Stimulated activated CD8-positive, alpha-beta memory T cell treated with anti-CD3 and anti-CD28 coated beads, Interleukin-15, amount 100 ng/mL, for 1 hour (primary cell): Measurements from ENCODE around the gene TMEM266.
"Not testable (repeated sequence)": the region's sequence is repeated elsewhere in the genome, so short reads cannot be mapped to it uniquely, and the experiment has no call there.

Source experiments
- DNase-seq: peaks from one replicate; pipeline ENCODE4 v3.0.0-alpha.2; 2020; ENCODE audit warnings: low read depth

TMEM266 gene, protein sequence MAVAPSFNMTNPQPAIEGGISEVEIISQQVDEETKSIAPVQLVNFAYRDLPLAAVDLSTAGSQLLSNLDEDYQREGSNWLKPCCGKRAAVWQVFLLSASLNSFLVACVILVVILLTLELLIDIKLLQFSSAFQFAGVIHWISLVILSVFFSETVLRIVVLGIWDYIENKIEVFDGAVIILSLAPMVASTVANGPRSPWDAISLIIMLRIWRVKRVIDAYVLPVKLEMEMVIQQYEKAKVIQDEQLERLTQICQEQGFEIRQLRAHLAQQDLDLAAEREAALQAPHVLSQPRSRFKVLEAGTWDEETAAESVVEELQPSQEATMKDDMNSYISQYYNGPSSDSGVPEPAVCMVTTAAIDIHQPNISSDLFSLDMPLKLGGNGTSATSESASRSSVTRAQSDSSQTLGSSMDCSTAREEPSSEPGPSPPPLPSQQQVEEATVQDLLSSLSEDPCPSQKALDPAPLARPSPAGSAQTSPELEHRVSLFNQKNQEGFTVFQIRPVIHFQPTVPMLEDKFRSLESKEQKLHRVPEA

DNA sequence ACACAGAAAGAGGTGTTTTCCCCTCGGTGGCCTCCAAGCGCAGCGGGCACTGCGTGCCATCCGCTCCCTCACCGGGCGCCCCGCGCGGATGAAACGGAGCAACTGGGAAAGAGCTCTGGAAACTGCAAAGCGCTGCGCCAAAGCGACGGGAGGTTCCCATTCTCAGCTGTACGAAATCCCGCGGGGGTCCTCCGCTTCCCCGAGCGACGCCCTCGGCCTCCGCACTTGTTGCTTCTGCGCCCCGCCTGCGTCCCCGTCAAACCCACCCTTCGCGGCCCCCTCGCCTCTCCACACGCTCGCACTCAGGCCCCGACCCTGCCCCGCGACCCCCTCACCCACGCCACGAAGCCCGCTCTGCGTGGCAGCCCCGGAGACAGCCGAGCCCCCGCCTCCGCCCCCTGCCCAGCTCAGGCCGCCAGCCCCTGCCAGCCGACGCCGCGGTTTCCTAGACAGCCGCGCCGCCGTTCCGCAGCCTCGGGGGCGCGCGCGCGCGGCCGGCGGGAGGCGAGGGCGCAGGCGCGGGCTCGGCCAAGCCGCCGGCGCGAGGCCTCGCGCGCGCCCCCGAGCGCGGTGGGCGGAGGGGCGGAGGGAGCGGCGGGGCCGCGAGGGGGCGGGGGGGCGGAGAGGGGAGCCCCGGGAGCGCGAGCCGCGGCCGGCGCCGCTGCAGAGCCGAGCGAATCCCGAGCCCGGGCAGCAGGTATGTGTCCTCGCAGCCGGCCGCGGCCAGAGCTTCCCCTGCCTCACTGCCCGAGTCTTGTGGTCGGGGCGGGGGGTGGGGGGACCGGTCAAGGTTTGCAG, at the start of gene TMEM266:
TMEM266 (plus strand) TSS at position 666 of the 798 bp plus-strand sequence. CDS start 74,279 bp downstream, outside the sequence.
- no peak for DNase-seq

DNA sequence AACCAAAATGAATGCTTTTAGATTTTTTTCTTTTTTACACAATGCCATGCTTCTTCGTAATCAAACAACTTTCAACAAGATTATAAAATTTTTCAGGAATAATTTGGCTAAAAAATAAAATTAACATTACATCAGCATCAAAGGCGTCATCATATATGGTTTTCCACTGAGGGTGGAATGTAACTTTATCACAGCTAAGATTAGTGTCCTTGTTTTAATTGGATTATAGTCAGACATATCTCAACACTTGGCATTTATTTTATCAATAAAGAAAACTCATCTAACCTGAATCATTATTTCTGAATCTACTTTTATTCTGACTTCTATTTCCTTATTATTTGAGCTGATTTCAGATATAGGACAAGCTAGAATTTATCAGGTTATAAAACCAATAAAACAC, 49.2 kb upstream of the TMEM266 start:
- no peak for DNase-seq

DNA sequence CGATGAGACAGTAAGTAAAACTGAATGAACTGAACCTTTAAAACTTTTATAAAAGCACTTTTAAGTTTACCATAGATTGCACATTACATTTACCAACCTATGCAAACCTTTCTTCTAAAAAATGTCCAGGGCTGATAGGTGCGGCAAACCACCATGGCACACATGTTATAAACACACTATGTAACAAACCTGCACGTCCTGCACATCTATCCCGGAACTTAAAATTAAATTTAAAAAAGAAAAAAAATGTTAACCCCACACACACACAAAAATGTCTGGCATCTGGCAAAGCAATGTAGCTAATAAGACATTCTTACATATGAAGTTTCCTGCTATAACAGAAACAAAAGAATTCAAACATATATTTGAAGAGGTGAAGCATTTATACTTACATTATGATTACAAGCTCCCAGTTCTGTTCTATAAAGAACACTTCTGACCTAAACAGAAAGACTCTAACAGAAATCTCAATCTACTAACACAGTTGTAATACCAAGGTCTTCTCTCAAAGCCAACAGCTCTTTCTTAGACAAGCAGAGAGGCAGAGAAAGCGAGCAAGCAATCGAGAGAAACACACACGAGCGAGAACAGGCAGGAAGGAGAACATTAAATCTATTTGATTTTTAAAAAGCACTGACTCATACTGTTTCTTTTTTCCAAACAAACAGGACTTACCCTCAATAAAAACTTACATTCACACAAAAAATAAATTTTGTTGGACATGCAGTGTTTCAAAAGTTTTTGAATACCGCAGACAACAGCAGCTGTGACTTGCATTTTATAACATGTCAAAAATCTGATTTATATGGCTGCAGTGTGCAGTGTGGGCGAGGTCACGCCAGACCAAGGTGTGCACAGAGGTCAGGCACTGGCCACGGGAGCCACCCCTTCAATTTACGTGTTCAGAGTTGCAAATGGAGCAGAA, 47.9 kb upstream of the TMEM266 start, which contains the start of gene NRG4:
NRG4 (minus strand) TSS at position 798 of the 925 bp plus-strand sequence. CDS start 1,194 bp downstream, outside the sequence.
- DNase-seq = no peak

DNA sequence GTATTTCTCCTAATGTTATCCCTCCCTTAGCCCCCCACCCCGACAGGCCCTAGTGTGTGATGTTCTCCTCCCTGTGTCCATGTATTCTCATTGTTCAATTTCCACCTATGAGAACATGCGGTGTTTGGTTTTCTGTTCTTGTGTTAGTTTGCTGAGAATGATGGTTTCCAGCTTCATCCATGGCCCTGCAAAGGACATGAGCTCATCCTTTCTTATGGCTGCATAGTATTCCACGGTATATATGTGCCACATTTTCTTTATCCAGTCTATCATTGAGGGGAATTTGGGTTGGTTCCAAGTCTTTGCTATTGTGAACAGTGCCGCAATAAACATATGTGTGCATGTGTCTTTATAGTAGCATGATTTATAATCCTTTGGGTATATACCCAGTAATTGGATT, 46.3 kb upstream of the TMEM266 start:
- not testable (repeated sequence) for DNase-seq

DNA sequence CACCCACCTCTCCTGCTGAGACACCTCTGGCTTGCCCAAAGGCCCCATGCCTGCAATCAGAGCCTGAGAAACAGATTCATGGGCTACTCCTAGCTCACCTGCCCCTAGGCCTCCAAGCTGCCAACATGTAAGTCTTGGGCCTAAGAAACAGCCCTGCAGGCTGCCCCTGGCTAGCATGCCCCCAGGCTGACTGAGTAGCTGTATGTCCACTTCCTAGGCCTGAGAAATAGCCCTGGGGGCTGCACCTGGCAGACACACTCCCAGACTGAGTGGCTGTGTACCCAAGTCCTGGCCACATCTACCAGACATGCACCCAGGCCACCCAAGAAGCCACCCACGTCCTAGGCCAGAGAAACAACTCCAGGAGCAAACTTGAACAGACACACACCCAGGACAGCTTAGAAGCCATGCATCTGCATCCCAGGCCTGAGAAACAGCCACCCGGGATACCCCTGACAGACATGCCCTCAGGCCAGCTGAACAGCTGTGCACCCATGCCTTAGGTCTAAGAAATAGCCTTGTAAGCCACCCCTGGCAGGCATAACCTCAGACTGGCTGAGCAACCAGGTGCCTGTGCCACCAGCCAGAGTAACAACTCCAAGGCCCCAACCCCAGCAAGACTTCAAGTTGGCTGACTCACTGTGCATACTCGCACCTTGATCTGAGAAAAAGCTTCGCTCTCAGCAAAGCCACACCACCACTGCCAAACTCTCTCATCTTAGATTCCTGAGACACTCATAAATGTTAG, 35.6 kb upstream of the TMEM266 start:
- no peak for DNase-seq

DNA sequence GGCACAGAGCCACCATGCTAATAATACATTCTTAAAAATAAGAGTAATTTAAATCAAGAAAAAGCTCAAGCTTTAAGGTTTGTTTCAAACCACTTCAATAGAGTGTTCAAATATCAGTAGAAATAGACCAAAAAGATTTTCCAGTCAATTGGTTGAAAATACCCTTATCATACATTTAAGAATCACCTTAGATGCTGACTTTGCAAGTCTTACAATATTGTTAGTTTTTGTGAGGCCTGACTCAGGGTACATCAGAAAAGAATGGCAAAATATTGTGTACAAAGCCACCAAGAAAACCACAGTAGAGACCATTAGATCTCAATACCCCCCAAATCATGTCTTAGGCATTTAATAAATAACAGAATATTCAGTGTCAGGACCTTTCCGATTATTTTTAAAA, 27.7 kb upstream of the TMEM266 start:
- DNase-seq = no peak

DNA sequence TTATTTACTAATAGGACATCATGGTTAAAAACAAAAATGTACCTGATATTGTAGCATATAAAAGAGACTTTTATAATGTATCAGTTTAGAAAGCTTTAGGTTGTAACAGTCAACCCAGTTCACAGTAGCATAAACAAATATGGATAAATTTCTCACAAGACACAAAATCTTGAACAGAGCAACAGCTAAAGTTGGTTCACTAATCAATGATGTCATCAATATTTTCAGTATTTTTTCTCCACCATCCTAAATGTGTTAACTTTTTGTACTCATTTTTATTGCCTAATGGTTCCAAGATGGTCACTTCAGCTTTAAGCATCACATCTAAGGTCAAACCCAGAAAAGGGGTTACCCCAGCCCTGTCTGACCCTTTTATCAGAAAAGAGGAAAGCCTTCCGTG, 26.3 kb upstream of the TMEM266 start:
- no peak for DNase-seq

DNA sequence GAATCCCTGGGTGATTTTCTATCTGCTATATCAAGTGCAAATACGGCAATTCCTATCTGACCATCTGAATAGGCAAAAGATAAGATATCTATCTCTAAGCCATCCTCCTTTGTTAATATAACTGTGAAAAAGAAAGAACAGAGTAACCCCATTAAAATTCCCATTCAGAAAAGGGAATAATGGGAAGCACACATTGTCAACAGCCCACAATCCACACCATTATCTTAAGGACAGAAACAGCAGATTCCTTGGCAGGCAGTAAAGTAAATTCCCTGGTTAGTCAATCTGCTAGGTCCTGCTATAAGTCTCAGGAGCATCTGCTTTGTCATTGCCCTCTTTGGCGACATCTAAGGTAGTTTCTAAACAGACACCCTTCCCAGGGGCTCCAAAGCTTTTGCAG, 25.7 kb upstream of the TMEM266 start:
- no peak for DNase-seq

DNA sequence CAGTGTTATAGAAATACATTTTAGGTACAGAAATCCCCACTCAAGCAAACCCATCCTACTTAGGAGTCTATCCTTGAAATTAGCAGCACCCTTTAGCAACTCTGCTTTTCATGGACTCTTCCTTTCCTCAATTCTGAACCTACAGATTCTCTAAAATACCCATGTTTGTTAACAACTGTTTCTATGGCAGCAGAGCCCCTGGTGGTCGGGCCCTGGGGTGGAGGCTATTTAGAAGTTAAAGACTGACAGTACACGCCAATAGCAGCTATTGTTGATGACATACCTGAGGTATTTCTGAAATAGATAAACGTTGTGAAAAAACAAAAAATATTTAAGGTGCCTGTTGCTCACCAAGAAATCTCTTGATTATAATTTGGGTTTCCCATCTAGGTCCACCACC, 24.2 kb upstream of the TMEM266 start:
- no peak for DNase-seq

DNA sequence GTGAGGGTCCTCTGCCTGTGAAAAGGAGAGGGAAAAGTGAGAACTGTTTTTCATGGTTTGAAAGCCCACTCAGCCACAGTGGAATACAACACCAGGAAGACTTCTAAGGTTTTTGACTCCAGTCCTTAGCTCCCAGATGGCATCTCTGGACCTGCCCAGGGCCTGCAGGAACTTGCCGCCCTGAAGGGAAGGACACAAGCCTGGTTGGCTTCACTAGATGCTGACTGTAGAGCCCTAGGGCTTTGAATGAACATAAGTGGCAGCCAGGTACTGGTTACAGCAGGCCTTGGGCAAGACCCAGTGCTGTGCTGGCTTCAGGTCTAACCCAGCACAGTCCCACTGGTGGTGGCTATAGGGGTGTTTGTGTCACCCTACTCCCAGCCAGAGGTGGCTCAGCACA, 21.3 kb upstream of the TMEM266 start:
- DNase-seq = no peak

DNA sequence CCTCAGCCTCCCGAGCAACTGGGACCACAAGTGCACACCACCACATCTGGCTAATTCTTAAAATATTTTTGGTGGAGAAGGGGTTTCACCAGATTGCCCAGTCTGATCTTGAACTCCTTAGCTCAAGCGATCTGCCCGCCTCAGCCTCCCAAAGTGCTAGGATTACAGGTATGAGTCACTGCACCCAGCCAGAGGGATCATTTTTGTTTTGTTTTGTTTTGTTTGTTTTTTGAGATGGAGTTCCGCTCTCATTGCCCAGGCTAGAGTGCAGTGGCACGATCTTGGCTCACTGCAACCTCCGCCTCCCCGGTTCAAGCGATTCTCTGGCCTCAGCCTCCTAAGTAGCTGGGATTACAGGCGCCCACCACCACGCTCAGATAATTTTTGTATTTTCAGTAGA, 5.6 kb upstream of the TMEM266 start:
- not testable (repeated sequence) for DNase-seq

DNA sequence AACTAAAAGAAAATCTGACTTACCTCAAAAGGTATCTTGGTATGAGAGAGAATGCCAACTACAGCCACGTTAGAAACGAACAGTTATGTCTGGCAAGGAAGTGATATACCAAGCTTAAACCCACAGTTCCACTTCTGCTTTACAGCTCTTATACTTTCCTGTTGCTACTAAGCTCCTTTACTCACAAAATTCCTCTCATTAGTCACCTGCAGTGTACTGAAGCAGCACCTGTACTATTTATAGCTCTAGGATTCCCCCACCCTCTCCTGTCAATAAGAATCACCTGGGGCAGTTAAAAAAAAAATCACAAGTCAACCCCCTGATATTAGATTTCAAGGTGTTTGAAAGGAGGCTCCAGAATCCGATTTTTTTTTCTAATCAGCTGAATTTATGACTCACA, 2.9 kb upstream of the TMEM266 start:
- no peak for DNase-seq

DNA sequence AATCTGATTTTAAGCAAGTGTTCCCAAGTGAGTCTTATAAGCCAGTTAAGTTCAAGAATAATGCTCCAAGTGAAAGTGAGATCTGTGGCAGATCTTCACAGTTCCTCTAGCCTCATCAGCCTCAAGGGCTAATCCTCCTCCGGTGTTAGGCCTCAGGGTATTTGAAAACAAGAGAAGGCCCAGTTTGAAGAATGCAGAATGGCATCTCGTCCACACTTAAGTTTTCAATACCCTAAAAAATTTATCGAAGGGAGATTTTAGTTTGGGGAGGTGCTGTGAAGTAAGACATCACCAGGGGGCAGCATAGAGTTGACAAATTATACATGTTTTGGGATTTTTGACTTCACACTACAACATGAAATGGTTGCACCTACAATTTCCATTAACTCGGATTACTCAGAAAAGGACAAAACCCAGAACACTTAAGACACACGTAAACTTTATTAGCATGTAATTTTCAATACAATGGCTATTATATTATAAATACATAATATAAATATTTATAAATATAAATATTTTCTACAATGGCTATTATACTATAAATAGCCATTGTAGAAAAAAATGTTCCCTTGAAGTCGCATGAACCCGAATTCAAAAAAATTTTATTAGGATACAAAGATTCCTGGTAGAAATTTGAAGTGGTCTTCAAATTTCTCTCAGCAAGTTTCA, 2.3 kb upstream of the TMEM266 start:
- DNase-seq = no peak

DNA sequence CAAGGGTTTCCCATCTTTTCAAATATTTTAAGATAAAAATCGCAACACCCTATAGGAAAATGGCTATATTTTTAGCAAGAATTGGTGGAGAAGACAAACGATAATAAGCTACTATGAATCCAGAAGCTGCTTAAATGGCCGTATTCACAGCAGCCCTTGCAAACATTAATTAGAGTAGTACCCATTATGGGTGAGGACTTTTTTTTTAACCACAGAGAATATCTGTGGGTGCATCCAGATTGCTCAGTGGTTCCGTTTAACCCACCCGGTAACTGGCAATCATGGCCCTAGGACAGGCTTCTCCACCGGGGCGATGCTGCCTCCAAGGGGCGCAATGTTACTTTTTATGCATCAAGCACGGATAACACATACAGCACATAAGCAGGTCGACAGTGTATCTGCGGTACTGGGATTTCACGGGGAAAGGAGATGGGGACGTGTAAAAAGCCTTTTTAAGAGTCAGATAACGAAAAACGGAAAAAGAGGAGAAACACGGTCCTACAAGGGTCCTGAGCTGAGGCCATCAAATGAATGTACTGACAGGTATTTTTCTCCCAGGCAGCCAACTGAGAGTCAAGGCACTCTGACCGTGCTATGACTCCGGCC, 968 bp upstream of the TMEM266 start:
- DNase-seq = no peak

DNA sequence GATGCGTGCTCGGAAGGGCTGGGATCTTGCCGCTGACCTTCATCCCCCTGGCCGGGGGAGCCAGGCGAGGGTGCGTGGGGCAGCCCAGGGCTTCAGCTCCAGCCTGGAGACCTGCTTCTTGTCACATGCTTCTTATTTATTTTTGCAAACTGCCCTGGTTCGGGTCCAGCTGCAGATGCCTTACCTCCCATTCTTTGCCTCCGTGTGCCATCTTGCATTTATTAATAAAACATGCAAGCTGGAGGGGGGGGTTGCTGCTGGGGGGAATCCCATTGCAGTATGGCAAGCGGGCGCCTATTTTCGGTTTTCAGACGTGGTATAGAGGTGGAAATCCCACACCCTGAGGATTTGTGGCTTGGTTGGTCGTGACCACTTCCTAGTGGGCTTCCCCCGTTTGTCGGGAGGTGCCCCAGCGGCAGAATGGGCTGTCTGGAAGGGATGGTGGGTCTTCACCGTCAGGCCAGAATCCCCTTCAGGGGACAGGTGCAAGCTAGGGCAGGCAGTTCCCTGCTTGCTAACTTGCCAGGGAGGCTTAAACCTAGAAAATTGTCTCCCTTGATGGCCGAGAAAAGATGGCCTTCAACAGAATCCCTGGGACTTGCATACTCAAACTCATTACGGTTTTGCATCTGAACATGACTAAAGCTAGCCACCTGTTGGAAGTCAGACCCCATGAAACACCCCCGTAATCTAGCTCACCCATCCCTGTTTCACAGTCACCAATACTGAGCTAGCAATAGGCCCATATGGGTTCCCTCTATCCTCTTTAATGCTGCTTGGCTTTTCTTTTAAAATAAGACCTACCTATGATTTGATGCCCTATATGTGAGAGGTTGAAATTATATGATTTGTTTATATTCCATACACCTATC, 569 bp downstream of the TMEM266 start:
- DNase-seq = no peak

DNA sequence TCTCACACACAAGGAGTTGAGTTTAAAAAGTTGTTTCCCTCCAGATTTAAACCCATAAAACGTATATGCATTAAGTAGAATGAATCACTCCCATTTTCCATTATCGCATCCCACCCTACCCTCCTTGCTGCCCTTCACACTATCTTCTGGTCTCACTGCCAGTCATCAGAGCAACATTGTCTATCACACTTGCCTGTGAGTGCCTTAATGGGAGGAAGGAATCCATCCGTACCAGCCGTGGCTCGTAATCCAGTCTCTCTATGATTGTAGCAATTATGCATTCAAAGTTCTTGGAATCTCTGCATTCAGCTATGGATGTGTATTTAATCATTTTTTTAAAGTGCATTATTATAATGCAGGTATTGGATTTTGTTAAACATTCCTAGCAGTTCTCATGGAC, 1.9 kb downstream of the TMEM266 start:
- no peak for DNase-seq

DNA sequence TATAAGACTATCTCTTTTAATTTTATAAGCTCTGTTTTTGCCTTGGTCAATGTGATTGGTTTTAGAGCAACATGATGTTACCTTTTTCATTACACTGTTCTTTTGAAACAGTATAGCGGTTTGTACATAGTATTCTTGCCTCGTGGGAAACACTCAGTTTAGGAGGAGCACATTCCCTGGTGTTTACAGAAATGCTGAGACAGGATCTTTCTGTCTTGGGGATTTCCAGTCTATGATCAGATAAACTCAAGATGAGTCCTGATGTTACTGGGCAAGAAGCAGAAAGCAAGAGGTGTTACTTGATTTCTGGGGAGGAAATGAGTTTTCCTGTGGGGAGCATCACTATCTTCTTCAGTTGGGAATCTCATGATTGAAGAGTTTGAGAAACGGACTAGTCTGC, 2.5 kb downstream of the TMEM266 start:
- no peak for DNase-seq

DNA sequence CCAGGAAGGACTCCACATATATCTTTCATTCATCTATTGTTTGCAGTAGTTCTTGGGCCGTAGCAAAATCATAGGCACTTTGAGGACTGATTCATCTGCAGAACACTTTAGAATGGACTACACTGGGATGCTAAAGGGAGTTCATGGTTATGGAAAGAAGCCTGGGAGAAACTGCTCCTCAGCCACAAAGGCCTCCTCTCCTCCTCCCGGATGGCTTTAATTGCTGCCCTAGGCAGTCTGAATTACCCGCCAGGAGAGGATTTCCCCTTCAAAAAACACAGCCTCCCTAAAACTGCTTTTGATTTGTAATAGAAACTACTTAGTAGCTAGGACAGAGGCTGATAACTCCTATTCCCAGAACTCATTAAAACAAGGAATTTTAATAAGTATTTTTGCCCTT, 4.6 kb downstream of the TMEM266 start:
- DNase-seq = no peak

DNA sequence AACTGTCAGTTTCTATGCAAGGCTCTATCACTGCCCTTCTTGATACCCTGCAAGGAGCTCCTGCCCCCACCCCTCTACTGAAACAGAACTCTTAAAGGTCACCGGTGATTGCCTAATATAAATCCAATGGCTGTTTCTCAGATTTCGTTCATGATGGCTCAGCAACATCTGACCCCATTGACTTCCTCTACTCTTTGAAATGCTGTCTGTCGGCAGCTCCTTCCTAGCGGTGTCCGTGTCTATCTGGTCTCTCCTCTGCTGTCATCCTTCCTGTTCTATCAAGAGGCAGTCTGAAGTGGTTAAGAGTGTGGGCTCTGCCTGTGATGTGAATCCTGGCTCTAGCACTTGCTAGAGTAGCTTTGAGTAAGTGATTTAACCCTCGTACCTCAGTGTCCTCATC, 5.5 kb downstream of the TMEM266 start:
- DNase-seq = no peak
